ENCODE measurements around the gene FAM83C.
"Not testable (repeated sequence)": the region's sequence is repeated elsewhere in the genome, so short reads cannot be mapped to it uniquely, and the experiment has no call there.

The FAM83C gene

GRCh38 chr20:35267092-35267491 lies 25.1 kb downstream of the FAM83C start:
- no peak for DNase-seq (ENCODE audit: low read depth, low spot score)

GRCh38 chr20:35264755-35265154 lies 27.5 kb downstream of the FAM83C start:
- no peak for DNase-seq (ENCODE audit: low read depth, low spot score)

- DNase-seq (ENCODE audit: low read depth, low spot score), result no peak
These were observed 28.5 kb downstream of the FAM83C start for GRCh38 chr20:35263532-35264341.

- not testable (repeated sequence) for DNase-seq (ENCODE audit: low read depth, low spot score)
These were observed 29.3 kb downstream of the FAM83C start for GRCh38 chr20:35262731-35263531.

GRCh38 chr20:35262321-35262720 lies 29.9 kb downstream of the FAM83C start:
- not testable (repeated sequence) for DNase-seq (ENCODE audit: low read depth, low spot score)

- no peak for DNase-seq (ENCODE audit: low read depth, low spot score)
These were observed 31.8 kb downstream of the FAM83C start for GRCh38 chr20:35260426-35260825.

GRCh38 chr20:35257175-35257909 lies 34.9 kb downstream of the FAM83C start:
- no peak for DNase-seq (ENCODE audit: low read depth, low spot score)

GRCh38 chr20:35254448-35254999 lies 37.7 kb downstream of the FAM83C start:
- DNase-seq (ENCODE audit: low read depth, low spot score), result no peak

GRCh38 chr20:35253010-35253409 lies 39.2 kb downstream of the FAM83C start:
- no peak for DNase-seq (ENCODE audit: low read depth, low spot score)

- DNase-seq (ENCODE audit: low read depth, low spot score), result not testable (repeated sequence)
These were observed 39.6 kb downstream of the FAM83C start for GRCh38 chr20:35252598-35252997.

- DNase-seq (ENCODE audit: low read depth, low spot score), result no peak
These were observed 40.2 kb downstream of the FAM83C start for GRCh38 chr20:35252037-35252461.

- DNase-seq (ENCODE audit: low read depth, low spot score), result no peak
These were observed 40.6 kb downstream of the FAM83C start for GRCh38 chr20:35251613-35251940.

- DNase-seq (ENCODE audit: low read depth, low spot score), result no peak
These were observed 43.4 kb downstream of the FAM83C start for GRCh38 chr20:35248641-35249475.

GRCh38 chr20:35246723-35247122 lies 45.5 kb downstream of the FAM83C start:
- DNase-seq (ENCODE audit: low read depth, low spot score), result no peak

- DNase-seq (ENCODE audit: low read depth, low spot score), result no peak
These were observed 48.2 kb downstream of the FAM83C start for GRCh38 chr20:35243986-35244385.

GRCh38 chr20:35243317-35243716 lies 48.9 kb downstream of the FAM83C start:
- DNase-seq (ENCODE audit: low read depth, low spot score), result no peak

- DNase-seq (ENCODE audit: low read depth, low spot score), result no peak
These were observed 51.4 kb downstream of the FAM83C start for GRCh38 chr20:35240811-35241293.

GRCh38 chr20:35240083-35240810 lies 52.0 kb downstream of the FAM83C start:
- DNase-seq (ENCODE audit: low read depth, low spot score), result no peak

- no peak for DNase-seq (ENCODE audit: low read depth, low spot score)
These were observed 53.5 kb downstream of the FAM83C start for GRCh38 chr20:35238735-35239134.

GRCh38 chr20:35238170-35238569 lies 54.1 kb downstream of the FAM83C start:
- no peak for DNase-seq (ENCODE audit: low read depth, low spot score)
